ENCODE results near the gene USP40. TPM values are rescaled to one million over a fixed set of nuclear protein-coding genes. Genes with fewer than 3 reads are reported as not detected.

The USP40 gene
- polyA plus RNA-seq, 3 donors = 4.0 to 13.5 (median 5.1) TPM

DNA sequence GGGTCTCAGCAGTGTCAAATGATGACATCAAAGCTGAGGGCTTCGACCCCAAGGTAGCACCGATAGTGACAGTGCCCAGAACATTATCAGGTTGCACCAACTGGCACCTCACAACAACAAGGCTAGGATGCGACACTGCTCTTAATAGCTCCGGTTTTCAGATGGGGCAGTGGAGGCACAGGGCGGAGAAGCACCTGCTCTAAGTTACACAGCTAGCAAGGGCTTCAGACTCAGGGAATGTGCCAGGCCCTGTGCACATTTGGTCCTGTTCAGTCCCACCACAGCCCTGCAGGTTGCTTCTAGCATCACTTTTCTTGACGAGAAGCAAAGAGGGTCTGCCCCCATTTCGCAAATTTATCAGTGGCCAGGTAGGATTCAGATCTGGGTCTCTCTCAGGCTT is 138.1 kb downstream of the USP40 start:
- Mint-ChIP-seq H3K4me3 (no peak overlapping the region), H3K36me3 (peaks cover 48 to 60% of the 10 kb centered on the region in 2 donors), H3K27me3 (ENCODE audit: low read depth in 3 of 3) (no peaks in the 10 kb centered on the region), H3K4me1 (peaks cover 8% of the 10 kb centered on the region), H3K27ac (peak overlapping the region in 2 of 7 donors; percentile 63 to 68), H3K9me3 (peaks cover 8 to 20% (median 12%) of the 10 kb centered on the region in 7 donors)
- H3K27ac ChIP-seq (ENCODE audit: low read depth in 1 of 2, low read length in 2 of 2) = no peak overlapping the region
- H3K36me3 ChIP-seq (replicated peaks in 1 of 2; ENCODE audit: control insufficient read depth in 1 of 2, insufficient read depth in 2 of 2, low read length in 2 of 2) = peaks cover 17 to 71% of the 10 kb centered on the region in 2 donors
- H4K20me1 ChIP-seq (ENCODE audit: insufficient read depth, low read length) = peaks cover 89% of the 10 kb centered on the region
- no peak overlapping the region for H2AFZ ChIP-seq (ENCODE audit: insufficient read depth, low read depth, low read length, poor library complexity, severe bottlenecking)
- H3K79me2 ChIP-seq (ENCODE audit: insufficient read depth, low read length) = peaks cover 85% of the 10 kb centered on the region
- no peak overlapping the region for H3K4me2 ChIP-seq (replicated peaks; ENCODE audit: extremely low read depth, low read length, poor library complexity, severe bottlenecking)
- H3K4me3 ChIP-seq (replicated peaks in 1 of 3; ENCODE audit: low read depth in 2 of 3, low read length in 3 of 3) = no peak overlapping the region
- DNase-seq = no peak
- H3K27me3 ChIP-seq (ENCODE audit: control insufficient read depth in 2 of 2, insufficient read depth in 2 of 2, low read length in 2 of 2) = no peaks in the 10 kb centered on the region
- TF ChIP-seq, protein P1, sequence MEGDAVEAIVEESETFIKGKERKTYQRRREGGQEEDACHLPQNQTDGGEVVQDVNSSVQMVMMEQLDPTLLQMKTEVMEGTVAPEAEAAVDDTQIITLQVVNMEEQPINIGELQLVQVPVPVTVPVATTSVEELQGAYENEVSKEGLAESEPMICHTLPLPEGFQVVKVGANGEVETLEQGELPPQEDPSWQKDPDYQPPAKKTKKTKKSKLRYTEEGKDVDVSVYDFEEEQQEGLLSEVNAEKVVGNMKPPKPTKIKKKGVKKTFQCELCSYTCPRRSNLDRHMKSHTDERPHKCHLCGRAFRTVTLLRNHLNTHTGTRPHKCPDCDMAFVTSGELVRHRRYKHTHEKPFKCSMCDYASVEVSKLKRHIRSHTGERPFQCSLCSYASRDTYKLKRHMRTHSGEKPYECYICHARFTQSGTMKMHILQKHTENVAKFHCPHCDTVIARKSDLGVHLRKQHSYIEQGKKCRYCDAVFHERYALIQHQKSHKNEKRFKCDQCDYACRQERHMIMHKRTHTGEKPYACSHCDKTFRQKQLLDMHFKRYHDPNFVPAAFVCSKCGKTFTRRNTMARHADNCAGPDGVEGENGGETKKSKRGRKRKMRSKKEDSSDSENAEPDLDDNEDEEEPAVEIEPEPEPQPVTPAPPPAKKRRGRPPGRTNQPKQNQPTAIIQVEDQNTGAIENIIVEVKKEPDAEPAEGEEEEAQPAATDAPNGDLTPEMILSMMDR (IDR thresholded peaks at IDR 0.05) = no peak
- H3K9ac ChIP-seq (ENCODE audit: insufficient read depth, low read length, poor library complexity, severe bottlenecking) = no peak overlapping the region
- peaks cover 13 to 16% of the 10 kb centered on the region in 2 donors for H3K9me3 ChIP-seq (replicated peaks in 1 of 2; ENCODE audit: control insufficient read depth in 1 of 2, insufficient read depth in 1 of 2, low read length in 2 of 2)
- no peaks in the 10 kb centered on the region for H3K4me1 ChIP-seq (ENCODE audit: control insufficient read depth in 1 of 2, insufficient read depth in 2 of 2, low read length in 2 of 2)
- intact Hi-C loops (cut with micrococcal nuclease) = no loop called here
- WGBS (ENCODE audit: insufficient coverage) = 98% methylated on average over 5 of the region's 7 CpGs

DNA sequence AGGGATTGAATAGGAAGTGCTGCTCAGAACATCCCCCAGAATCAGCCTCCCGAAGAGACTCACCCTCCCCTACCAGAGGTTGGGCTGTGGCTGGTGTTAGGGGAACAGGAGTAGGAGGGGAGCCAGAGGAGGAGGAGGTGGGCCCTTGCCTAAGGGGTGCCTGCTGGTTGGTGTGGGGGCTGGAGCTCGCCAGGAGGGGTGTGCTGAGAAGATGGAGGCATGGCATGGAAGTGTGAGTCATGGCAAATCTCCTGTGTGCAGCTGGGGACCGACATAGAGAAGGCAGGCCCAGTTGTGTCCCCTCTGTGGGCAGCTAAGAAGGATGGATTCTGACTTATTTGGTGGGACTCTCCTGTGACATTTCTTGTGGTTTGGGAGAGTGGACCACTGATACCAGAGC is 138.6 kb downstream of the USP40 start:
- Mint-ChIP-seq H3K4me1 (peaks cover 8% of the 10 kb centered on the region), H3K4me3 (no peak overlapping the region), H3K27ac (peak overlapping the region in 3 of 7 donors; percentile 11 to 68 (median 63)), H3K36me3 (peaks cover 52 to 64% of the 10 kb centered on the region in 2 donors), H3K27me3 (ENCODE audit: low read depth in 3 of 3) (no peaks in the 10 kb centered on the region), H3K9me3 (peaks cover 8 to 20% (median 14%) of the 10 kb centered on the region in 7 donors)
- no peak overlapping the region for H3K4me3 ChIP-seq (replicated peaks in 1 of 3; ENCODE audit: low read depth in 2 of 3, low read length in 3 of 3)
- H3K36me3 ChIP-seq (replicated peaks in 1 of 2; ENCODE audit: control insufficient read depth in 1 of 2, insufficient read depth in 2 of 2, low read length in 2 of 2) = peaks cover 21 to 76% of the 10 kb centered on the region in 2 donors
- DNase-seq = no peak
- no peaks in the 10 kb centered on the region for H3K27me3 ChIP-seq (ENCODE audit: control insufficient read depth in 2 of 2, insufficient read depth in 2 of 2, low read length in 2 of 2)
- peaks cover 88% of the 10 kb centered on the region for H3K79me2 ChIP-seq (ENCODE audit: insufficient read depth, low read length)
- H3K9me3 ChIP-seq (replicated peaks in 1 of 2; ENCODE audit: control insufficient read depth in 1 of 2, insufficient read depth in 1 of 2, low read length in 2 of 2) = peaks cover 15 to 16% of the 10 kb centered on the region in 2 donors
- no peaks in the 10 kb centered on the region for H3K4me1 ChIP-seq (ENCODE audit: control insufficient read depth in 1 of 2, insufficient read depth in 2 of 2, low read length in 2 of 2)
- intact Hi-C loops (cut with micrococcal nuclease) = no loop called here
- H3K9ac ChIP-seq (ENCODE audit: insufficient read depth, low read length, poor library complexity, severe bottlenecking) = no peak overlapping the region
- no peak overlapping the region for H3K4me2 ChIP-seq (replicated peaks; ENCODE audit: extremely low read depth, low read length, poor library complexity, severe bottlenecking)
- peaks cover 89% of the 10 kb centered on the region for H4K20me1 ChIP-seq (ENCODE audit: insufficient read depth, low read length)
- H3K27ac ChIP-seq (ENCODE audit: low read depth in 1 of 2, low read length in 2 of 2) = no peak overlapping the region
- WGBS (ENCODE audit: insufficient coverage) = 95% methylated on average over 2 of the region's 3 CpGs
- no peak overlapping the region for H2AFZ ChIP-seq (ENCODE audit: insufficient read depth, low read depth, low read length, poor library complexity, severe bottlenecking)
- TF ChIP-seq, protein P1 (IDR thresholded peaks at IDR 0.05) = no peak
